ENCODE results near the gene GDPD4.

GRCh38 chr11:77202941-77203900, 98.3 kb downstream of the GDPD4 start:
- no peak for TF ChIP-seq CTCF (IDR thresholded peaks at IDR 0.05 in 8 of 11, conservative IDR thresholded peaks at IDR 0.05 in 3 of 11)
- TF ChIP-seq POLR2A (IDR thresholded peaks at IDR 0.05), result no peak

Data from spleen (tissue), 7 donors.